NK-92 (cell line): ENCODE results near the gene ABL1.
"Not testable (repeated sequence)": the region's sequence is repeated elsewhere in the genome, so short reads cannot be mapped to it uniquely, and the experiment has no call there.

Experiments used
- DNase-seq: peaks from one replicate; lab custom pipeline; 2025; ENCODE audit not compliant: unreplicated experiment; lab: John Stamatoyannopoulos, UW

ABL1 gene

DNA sequence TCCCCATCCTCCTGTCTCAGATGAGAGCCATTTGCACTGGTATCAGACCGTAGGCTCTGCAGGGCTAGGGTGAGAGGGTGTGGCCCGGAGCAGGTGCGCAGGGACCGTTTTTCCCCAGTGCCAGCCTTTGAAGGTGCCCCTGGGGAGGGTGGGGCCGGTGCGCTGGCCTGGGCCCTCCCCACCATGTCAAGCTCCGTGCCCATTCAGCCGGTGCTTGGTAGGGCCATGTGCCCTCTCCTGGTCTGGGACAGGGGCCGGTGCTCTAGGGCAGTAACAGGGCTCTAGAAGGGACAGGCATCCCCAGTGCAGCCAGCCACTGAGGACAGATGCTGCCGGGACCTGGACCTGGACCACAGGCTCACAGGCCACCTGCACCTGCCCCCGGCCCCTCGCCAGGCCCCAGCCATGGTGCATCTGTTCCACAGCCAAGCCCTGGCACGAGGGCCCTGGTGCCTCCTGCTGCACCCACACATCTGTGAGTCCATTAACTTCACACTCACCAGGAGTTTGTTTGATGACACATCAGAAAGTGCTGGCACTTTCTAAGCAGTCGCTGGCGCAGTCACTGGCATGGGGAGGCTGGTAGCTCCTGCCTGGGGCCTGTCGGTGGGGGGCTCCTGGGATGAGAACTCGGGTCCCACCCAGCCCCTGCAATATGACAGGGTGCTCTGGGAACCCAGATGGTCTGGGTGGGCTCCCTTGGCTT is 66.6 kb downstream of the ABL1 start:
- DNase-seq: no peak

- DNase-seq: no peak
Observed at GRCh38 chr9:130902204-130903185, 67.4 kb downstream of the ABL1 start.

DNA sequence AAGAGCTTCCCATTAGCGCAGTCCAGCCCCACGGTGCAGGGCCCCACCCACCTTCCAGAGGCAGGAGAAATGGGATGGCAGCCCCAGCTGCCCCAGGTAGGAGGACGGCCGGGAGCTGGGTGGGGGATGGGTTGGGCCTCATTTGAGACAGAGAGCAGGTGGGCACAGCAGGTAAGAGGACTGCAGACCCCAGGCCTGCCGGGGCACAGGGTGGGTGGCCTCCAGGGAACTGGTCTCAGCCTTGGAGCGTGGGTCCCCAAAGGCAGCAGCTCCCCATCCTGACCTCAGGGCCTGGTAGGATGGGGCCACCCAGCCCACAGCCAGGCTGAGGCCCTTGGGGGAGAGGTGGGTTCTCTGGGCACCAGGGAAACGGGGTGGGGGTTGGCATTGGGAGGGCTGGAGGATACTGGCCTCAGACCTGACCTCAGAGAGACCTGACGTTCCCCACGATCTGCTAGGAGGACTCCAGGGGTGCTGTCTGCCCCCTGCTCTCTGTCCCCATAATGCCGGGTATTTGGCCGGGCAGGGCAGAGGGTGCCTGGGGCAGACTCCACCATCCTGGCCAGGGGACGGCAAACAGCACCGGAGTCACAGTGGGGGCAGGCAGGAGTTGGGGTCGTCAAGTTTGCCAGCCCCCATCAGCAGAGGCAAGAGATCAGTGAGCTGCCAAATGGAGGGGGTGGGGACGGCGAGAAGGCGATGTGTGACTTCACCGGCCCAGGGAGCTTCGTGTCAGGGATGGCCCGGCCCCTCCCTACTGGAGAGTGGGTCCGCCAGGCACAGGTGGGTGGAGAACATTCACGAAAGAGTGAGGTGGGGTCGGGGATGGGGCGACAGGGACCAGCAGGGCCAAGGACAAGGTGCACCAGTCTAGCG is 68.4 kb downstream of the ABL1 start:
- DNase-seq: no peak

DNA sequence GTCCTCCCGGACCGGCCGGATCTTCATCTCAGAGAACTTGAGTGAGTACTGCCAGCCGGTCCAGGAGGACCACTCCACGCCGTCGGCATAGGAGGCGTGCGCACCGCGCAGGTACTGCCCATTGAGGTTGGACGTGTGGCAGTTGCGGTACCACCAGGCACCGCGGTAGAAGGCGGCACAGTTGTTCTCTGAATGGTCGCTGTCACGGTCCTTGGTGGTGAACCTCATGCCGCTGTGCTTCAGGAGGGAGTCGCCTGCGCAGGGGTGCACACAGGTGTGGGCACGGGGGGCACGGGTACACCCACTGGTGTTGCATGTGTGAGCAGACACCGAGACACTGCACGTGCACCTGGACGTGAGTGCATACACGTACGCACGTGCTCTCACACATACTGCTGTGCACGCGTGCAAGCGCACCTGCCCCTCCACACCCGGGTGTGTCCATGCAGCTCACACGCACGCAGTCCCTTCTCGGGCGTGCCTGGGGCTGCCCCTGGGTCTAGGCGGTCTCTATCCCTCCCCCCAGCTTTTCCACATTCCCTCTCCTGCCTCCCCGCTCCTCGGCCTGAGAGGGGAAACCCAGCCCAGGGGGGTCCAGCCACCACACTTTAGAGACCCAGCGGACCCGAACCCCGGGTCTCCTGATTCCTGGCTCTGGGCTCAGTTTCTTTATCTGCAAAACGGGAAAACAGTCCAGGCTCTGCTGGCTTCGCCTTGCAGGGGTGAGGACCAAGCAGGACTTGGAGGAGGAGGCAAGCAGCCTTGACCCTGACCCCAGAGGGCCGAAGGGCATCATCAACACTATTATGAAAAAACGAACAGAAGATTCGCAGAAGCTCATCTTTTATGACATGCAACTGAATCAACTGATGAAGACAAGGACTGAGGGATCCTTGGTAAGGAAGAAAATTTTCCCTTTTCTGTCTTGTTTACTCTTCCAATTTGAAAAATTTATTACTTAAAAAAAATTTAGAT is 69.3 kb downstream of the ABL1 start:
- DNase-seq: no peak

DNA sequence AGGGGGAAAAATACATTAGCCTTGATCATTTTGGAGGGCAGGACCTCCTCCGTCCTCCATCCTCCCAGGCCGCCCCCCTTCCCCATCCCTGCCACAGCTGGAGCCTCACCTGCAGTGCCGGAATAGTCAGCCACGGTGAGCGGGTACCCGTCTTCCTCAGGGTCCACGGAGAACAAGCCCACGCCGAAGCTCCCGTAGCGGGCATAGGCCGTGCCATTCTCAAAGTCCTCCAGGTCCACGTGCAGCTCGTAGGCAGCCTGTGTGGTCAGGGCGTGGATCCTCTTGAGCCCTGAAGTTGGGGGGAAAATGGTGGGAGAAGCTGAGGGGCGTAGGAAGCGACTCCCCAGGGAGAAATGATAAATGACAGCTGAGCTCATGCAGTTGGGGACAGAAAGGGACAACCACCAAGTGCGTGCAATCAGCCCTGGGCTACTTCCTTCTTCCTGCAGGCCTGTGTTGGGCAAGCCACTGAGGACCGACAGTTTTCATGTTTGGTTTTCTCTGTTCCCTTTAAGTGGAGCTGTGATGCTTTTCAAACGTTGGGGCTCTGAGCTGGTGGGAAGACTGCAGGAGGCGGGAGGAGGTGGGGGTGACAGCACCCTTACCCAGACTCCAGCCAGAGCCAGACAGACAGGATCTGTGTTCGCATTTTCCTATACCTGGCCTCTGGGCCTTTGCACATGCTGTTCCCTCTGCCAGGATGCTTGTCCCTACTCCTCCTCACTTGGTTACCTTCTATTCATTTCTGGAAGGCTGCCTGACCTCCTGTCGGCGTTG is 70.3 kb downstream of the ABL1 start:
- no peak for DNase-seq

- no peak for DNase-seq
Observed at GRCh38 chr9:130905902-130906734, 71.1 kb downstream of the ABL1 start.

GRCh38 chr9:130906735-130907416 is 71.8 kb downstream of the ABL1 start:
- DNase-seq: no peak

DNA sequence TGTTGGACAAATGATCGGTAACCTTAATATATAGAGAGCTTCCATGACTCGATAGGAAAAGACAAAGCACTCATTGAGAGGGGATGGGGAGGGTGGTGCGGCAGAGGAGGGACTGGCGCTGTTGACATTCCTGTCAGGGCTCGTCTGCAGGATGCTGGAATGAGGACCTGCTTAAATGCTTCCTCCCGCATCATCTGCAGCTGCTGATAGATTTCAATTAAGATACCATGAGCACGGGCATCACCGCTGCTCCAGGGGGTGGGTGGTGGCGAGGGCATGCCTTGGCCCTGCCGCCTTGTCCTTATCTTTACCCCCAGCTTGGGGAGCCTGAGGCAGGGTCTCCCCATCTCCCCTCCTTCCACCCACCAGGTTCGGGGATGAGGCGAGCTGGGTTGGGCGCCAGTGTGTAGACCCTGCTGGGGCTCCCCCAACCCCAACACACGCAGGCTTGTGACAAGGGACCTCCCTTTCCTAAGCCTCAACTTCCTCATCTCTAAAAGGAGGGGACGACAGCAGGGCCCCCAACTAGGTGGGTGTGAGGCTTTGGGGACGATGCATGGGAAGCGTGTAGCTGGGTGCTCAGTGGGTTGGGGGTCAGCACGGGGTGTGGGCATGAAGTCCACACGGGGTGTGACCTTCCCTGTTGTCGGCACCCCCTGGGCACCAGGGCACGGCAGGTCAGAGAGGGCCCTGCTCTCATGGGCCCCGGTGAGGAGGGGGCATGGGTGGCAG is 73.3 kb downstream of the ABL1 start:
- DNase-seq: no peak

DNA sequence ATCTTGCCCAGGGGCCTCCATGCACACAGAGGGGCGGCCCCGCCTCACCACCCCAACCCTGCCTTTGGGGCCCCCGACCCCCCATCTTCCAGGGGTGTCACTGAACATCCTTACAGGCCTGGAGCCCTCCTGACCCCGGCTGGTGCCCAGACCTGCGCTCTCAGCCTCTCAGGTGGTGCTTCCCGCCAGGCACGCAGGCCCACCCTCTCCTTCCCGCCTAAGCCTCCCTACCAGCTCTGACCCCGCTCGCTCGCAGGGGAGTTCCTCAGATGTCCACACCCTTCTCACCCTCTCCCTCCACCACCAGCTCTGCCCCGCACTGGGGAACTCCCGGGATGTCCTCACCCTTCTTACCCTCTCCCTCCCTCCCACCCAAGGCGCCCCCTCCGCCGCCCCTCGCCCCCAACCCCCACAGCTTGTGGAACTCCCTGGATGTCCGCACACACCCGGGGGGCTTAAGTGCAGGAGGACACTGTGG is 73.9 kb downstream of the ABL1 start:
- no peak for DNase-seq

GRCh38 chr9:130910041-130910440 is 75.0 kb downstream of the ABL1 start:
- DNase-seq: not testable (repeated sequence)

DNA sequence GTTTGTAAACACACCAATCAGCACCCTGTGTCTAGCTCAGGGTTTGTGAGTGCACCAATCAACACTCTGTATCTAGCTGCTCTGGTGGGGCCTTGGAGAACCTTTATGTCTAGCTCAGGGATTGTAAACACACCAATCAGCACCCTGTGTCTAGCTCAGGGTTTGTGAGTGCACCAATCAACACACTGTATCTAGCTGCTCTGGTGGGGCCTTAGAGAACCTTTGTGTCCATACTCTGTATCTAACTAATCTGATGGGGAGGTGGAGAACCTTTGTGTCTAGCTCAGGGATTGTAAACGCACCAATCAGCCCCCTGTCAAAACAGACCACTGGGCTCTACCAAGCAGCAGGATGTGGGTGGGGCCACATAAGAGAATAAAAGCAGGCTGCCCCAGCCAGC is 75.6 kb downstream of the ABL1 start:
- not testable (repeated sequence) for DNase-seq

GRCh38 chr9:130911254-130912049 is 76.4 kb downstream of the ABL1 start:
- no peak for DNase-seq

GRCh38 chr9:130912932-130913598 is 78.0 kb downstream of the ABL1 start:
- DNase-seq: no peak

- no peak for DNase-seq
Observed at GRCh38 chr9:130913599-130914416, 78.8 kb downstream of the ABL1 start.
